Mammary epithelial cell (primary cell): ENCODE results near the gene PDGFB.

Source experiments
- CTCF ChIP-seq, 2 donors: IDR thresholded peaks in 1 of 2; conservative IDR thresholded peaks in 1 of 2; 2 replicates each; pipeline ENCODE4 v1.5.1; 2011 to 2012; ENCODE audit warnings: inconsistent platforms in 2 of 2, low read length in 2 of 2, mild to moderate bottlenecking in 2 of 2, control low read depth in 1 of 2, low read depth in 1 of 2; ENCODE audit not compliant: insufficient read depth in 1 of 2; ENCODE audit errors: extremely low read depth in 1 of 2
- EZH2 ChIP-seq: IDR thresholded peaks from 2 replicates; pipeline ENCODE4 v1.6.1; 2012; ENCODE audit warnings: low read length, inconsistent platforms, borderline replicate concordance

- TF ChIP-seq CTCF (conservative IDR thresholded peaks at IDR 0.05 in 1 of 2, IDR thresholded peaks at IDR 0.05 in 1 of 2; ENCODE audit: extremely low read depth in 1 of 2, insufficient read depth in 1 of 2, low read depth in 1 of 2, low read length in 2 of 2) (no peak), EZH2 (no peak)
These were observed 36.6 kb downstream of the PDGFB start for GRCh38 chr22:39208013-39208680.
